ENCODE measurements around the gene SZT2.
"Not testable (repeated sequence)": the region's sequence is repeated elsewhere in the genome, so short reads cannot be mapped to it uniquely, and the experiment has no call there.

The SZT2 gene

GRCh38 chr1:43464681-43465504, 75.2 kb downstream of the SZT2 start:
- no peak for DNase-seq (ENCODE audit: low read depth)
- TF ChIP-seq CTCF (IDR thresholded peaks at IDR 0.05; ENCODE audit: control insufficient read depth, extremely low read depth, insufficient read depth) = no peak
- no peak overlapping the region for H3K4me3 ChIP-seq (ENCODE audit: low read depth, low read length)

GRCh38 chr1:43465505-43466067, 75.9 kb downstream of the SZT2 start:
- H3K4me3 ChIP-seq (ENCODE audit: low read depth, low read length) = no peak overlapping the region
- DNase-seq (ENCODE audit: low read depth) = no peak
- no peak for TF ChIP-seq CTCF (IDR thresholded peaks at IDR 0.05; ENCODE audit: control insufficient read depth, extremely low read depth, insufficient read depth)

- no peak for TF ChIP-seq CTCF (IDR thresholded peaks at IDR 0.05; ENCODE audit: control insufficient read depth, extremely low read depth, insufficient read depth)
- H3K4me3 ChIP-seq (ENCODE audit: low read depth, low read length) = no peak overlapping the region
- no peak for DNase-seq (ENCODE audit: low read depth)
Measured at GRCh38 chr1:43466403-43466802, 76.7 kb downstream of the SZT2 start.

- DNase-seq (ENCODE audit: low read depth) = no peak
- H3K4me3 ChIP-seq (ENCODE audit: low read depth, low read length) = no peak overlapping the region
Measured at GRCh38 chr1:43468414-43468813, 78.7 kb downstream of the SZT2 start.

GRCh38 chr1:43469932-43470331, 80.2 kb downstream of the SZT2 start:
- no peak for TF ChIP-seq CTCF (IDR thresholded peaks at IDR 0.05; ENCODE audit: control insufficient read depth, extremely low read depth, insufficient read depth)
- DNase-seq (ENCODE audit: low read depth) = no peak
- no peak overlapping the region for H3K4me3 ChIP-seq (ENCODE audit: low read depth, low read length)

More at GRCh38 chr1:43468414-43468813, 78.7 kb downstream of the SZT2 start:
- no peak for TF ChIP-seq CTCF (IDR thresholded peaks at IDR 0.05; ENCODE audit: control insufficient read depth, extremely low read depth, insufficient read depth)

GRCh38 chr1:43472087-43472462, 82.4 kb downstream of the SZT2 start:
- no peak for TF ChIP-seq CTCF (IDR thresholded peaks at IDR 0.05; ENCODE audit: control insufficient read depth, extremely low read depth, insufficient read depth)
- no peak for DNase-seq (ENCODE audit: low read depth)
- no peak overlapping the region for H3K4me3 ChIP-seq (ENCODE audit: low read depth, low read length)

GRCh38 chr1:43472463-43473151, 82.9 kb downstream of the SZT2 start:
- not testable (repeated sequence) for DNase-seq (ENCODE audit: low read depth); H3K4me3 ChIP-seq (ENCODE audit: low read depth, low read length)
